HEK293T (cell line): ENCODE results near the gene CANT1.
"Not testable (repeated sequence)": the region's sequence is repeated elsewhere in the genome, so short reads cannot be mapped to it uniquely, and the experiment has no call there.

Source experiments
- CTCF ChIA-PET: fragments of 350-600 bp; formaldehyde crosslinking; extraction: SDS; loops from one replicate; lab custom pipeline; 2021; ENCODE audit warnings: antibody characterized with exemption, inconsistent platforms; lab: Yijun Ruan, JAX
- POLR2A ChIA-PET: fragments of 350-600 bp; formaldehyde crosslinking; extraction: SDS; loops from one replicate; lab custom pipeline; 2020; ENCODE audit warnings: antibody characterized with exemption, inconsistent platforms; lab: Yijun Ruan, JAX
- DNase-seq: peaks from one replicate; pipeline ENCODE4 v3.0.0; 2012; ENCODE audit warnings: mixed read lengths; ENCODE audit errors: extremely low spot score
- ARNT ChIP-seq: fragments of 450-650 bp; IDR thresholded peaks from 2 replicates; pipeline ENCODE4 v1.6.1; 2017; ENCODE audit warnings: mild to moderate bottlenecking
- BHLHE40 ChIP-seq: fragments of 450-650 bp; IDR thresholded peaks from 2 replicates; pipeline ENCODE4 v1.6.1; 2016; ENCODE audit warnings: mild to moderate bottlenecking, moderate library complexity, borderline replicate concordance
- CTBP1 ChIP-seq: fragments of 450-650 bp; IDR thresholded peaks from 2 replicates; pipeline ENCODE4 v1.6.1; 2016; ENCODE audit warnings: borderline replicate concordance
- ELF4 ChIP-seq: fragments of 450-650 bp; IDR thresholded peaks from 2 replicates; pipeline ENCODE4 v1.6.1; 2017; ENCODE audit warnings: antibody characterized with exemption
- FOXA1 ChIP-seq: fragments of 450-650 bp; IDR thresholded peaks from 2 replicates; pipeline ENCODE4 v1.6.1; 2016; ENCODE audit warnings: mild to moderate bottlenecking
- FOXK2 ChIP-seq: fragments of 450-650 bp; IDR thresholded peaks from 2 replicates; pipeline ENCODE4 v1.6.1; 2016; ENCODE audit warnings: mild to moderate bottlenecking
- FOXM1 ChIP-seq: fragments of 450-650 bp; IDR thresholded peaks from 2 replicates; pipeline ENCODE4 v1.6.1; 2017; ENCODE audit warnings: mild to moderate bottlenecking, borderline replicate concordance
- HDGF ChIP-seq: fragments of 450-650 bp; IDR thresholded peaks from 2 replicates; pipeline ENCODE4 v1.6.1; 2017; ENCODE audit warnings: antibody characterized with exemption, borderline replicate concordance
- L3MBTL2 ChIP-seq: fragments of 450-650 bp; conservative IDR thresholded peaks from 2 replicates; pipeline ENCODE4 v1.6.1; 2016; ENCODE audit warnings: mild to moderate bottlenecking
- LEF1 ChIP-seq: fragments of 450-650 bp; IDR thresholded peaks from 2 replicates; pipeline ENCODE4 v1.6.1; 2017; ENCODE audit warnings: mild to moderate bottlenecking, borderline replicate concordance
- NFRKB ChIP-seq: fragments of 450-650 bp; IDR thresholded peaks from 2 replicates; pipeline ENCODE4 v1.6.1; 2016; ENCODE audit warnings: mild to moderate bottlenecking, moderate library complexity
- SP1 ChIP-seq: fragments of 450-650 bp; IDR thresholded peaks from 2 replicates; pipeline ENCODE4 v1.6.1; 2017
- SUZ12 ChIP-seq: fragments of 450-650 bp; IDR thresholded peaks from 2 replicates; pipeline ENCODE4 v1.6.1; 2016; ENCODE audit warnings: mild to moderate bottlenecking
- TARDBP ChIP-seq: fragments of 450-650 bp; IDR thresholded peaks from 2 replicates; pipeline ENCODE4 v1.6.1; 2016
- ZNF384 ChIP-seq: fragments of 450-650 bp; IDR thresholded peaks from 2 replicates; pipeline ENCODE4 v1.6.1; 2016
- TF ChIP-seq, protein P1 (sequence below): fragments of 450-650 bp; IDR thresholded peaks from 2 replicates; pipeline ENCODE4 v1.6.1; 2016

The CANT1 gene

DNA sequence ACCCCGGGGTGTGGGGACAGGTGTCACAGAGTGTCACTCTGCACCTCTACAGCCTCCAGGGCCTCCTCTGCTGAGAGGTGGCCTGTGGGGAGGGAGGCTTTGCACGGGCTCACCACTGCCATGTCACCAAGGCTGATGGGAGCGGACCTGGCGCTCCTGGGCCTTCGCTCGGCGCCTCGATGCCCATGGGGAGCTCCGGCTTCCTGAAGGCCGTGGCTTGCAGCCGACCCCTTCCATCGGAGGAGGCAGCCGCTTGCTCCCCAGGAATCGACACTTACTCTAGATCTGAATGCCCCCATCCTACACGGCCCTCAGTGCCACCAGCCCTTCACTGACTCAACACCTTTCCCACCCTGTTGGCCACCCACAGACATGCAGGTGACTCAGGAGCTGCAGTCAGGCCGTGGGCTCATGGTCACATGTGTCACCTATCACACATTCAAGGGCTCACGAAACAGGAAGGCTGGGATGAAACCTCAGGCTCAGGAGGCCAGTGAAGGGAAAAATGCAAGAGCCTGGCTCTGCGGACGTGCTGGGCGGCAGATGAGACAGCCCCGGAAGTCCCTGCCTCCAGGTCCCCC, 41.7 kb downstream of the CANT1 start:
- ChIA-PET CTCF (no interaction called here), POLR2A (no interaction called here)
- no peak for TF ChIP-seq ELF4
- no peak for TF ChIP-seq L3MBTL2
- TF ChIP-seq, protein P1, sequence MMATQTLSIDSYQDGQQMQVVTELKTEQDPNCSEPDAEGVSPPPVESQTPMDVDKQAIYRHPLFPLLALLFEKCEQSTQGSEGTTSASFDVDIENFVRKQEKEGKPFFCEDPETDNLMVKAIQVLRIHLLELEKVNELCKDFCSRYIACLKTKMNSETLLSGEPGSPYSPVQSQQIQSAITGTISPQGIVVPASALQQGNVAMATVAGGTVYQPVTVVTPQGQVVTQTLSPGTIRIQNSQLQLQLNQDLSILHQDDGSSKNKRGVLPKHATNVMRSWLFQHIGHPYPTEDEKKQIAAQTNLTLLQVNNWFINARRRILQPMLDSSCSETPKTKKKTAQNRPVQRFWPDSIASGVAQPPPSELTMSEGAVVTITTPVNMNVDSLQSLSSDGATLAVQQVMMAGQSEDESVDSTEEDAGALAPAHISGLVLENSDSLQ: no peak
- TF ChIP-seq LEF1: no peak
- TF ChIP-seq ARNT: no peak
- TF ChIP-seq HDGF: no peak
- no peak for TF ChIP-seq TARDBP
- no peak for TF ChIP-seq SUZ12
- no peak for TF ChIP-seq FOXK2
- no peak for TF ChIP-seq ZNF384
- TF ChIP-seq NFRKB: no peak
- TF ChIP-seq BHLHE40: no peak
- no peak for TF ChIP-seq FOXM1
- TF ChIP-seq FOXA1: no peak
- TF ChIP-seq CTBP1: no peak
- no peak for TF ChIP-seq SP1
- no peak for DNase-seq

DNA sequence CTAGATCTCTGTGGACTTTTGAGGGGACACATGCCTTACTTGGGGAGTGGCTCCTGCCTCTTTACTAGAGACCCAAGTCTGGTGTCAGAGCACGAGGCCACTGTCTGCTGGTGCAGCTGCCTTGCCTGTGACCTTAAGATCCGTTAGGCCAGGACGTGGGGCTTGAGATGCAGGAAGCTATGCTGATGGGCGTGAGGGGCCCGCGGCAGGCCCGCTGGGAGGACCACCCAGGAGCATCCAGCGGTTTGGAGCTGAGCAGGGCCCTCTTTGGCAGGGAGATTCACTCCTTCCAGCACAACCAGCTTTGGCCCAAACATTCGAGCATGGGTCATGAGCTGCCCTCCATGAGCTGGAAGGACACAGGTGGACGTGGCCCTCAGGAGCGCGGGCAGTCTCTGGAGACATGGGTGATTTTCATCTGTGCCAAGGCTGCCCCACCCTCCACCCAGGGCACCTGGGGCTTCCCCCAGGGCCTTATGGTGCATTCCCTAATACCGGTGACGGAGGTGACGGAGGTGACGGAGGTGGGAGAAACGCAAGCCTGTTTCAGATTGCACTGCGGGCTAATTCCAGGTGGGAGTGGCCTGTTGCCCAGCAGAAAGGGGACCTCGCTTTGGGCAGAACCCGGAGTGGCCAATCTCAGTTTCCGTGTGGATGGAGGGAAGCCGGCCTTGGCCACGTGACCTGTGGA, 42.5 kb downstream of the CANT1 start:
- CTCF ChIA-PET: interaction anchor here (1.9 kb wide), 1 partner anchor 114 kb away, joined by 7 read pairs; no protein-coding TSS in a partner anchor
- TF ChIP-seq SP1 (no peak), CTBP1 (no peak), FOXK2 (no peak), SUZ12 (no peak), FOXA1 (no peak)
- POLR2A ChIA-PET: no interaction called here
- no peak for DNase-seq

DNA sequence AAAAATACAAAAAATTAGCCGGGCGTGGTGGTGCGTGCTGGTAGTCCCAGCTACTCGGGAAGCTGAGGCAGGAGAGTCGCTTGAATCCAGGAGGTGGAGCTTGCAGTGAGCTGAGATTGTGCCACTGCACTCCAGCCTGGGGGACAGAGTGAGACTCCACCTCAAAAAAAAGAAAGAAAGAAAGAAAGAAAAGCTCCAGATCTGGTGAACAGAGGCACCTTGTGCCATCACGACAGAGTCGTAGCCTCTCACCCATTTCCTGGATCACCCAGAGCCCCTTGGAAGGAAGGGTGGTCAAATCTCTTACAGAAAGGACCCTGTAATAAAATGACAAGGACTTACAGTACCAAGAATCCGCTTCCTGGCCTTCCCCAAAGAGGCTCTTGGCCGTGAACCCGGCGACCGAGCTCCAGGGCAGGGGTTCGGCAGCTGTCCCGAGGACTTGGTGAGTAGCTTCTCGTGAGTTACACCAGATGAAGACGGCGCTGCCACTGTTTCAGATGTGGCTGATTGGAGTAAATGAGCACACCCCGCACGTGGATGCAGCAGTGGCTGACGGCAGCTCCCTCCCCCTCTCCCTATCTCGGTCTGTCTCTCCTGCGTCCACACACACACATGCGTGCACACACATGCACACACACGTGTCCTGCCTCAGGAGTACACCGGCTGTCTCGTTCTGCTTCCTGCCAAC, 43.3 kb downstream of the CANT1 start:
- CTCF ChIA-PET: interaction anchor here (1.2 to 1.9 kb wide), 2 partner anchors 23 to 113 kb away, joined by 4 to 7 read pairs; no protein-coding TSS in a partner anchor
- TF ChIP-seq BHLHE40 (no peak), ZNF384 (no peak)
- POLR2A ChIA-PET: interaction anchor here (0.7 to 1.7 kb wide), 4 partner anchors 9 to 126 kb away, joined by 3 to 4 read pairs (median 4); partner anchors contain the start of gene USP36
- DNase-seq: no peak

DNA sequence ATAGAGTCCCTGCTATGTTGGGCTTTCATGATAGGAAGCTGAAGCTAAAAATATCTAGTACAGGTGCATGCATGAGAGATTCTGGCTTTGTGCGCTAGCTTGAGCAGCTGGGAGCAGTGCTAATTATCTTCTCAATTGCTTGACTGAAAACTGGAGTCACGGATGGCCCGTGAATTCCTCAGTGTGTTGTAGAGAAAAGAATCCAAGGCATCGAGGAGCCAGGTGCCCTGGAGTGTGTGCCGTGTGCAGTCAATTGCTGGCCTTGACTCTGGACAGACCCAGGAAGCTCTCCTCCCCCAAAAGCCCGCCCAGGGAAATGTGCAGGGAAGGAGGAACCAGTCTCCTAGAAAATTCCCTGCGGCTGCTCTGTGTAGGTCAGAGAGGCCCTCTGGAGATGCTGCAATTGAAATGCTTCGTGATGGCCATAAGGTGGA, 44.1 kb downstream of the CANT1 start:
- CTCF ChIA-PET: interaction anchor here (1.2 to 1.9 kb wide), 3 partner anchors 22 to 113 kb away, joined by 4 to 7 read pairs (median 6); no protein-coding TSS in a partner anchor
- POLR2A ChIA-PET: interaction anchor here (0.9 to 1.7 kb wide), 3 partner anchors 10 to 125 kb away, joined by 3 to 4 read pairs (median 4); partner anchors contain the start of gene USP36

DNA sequence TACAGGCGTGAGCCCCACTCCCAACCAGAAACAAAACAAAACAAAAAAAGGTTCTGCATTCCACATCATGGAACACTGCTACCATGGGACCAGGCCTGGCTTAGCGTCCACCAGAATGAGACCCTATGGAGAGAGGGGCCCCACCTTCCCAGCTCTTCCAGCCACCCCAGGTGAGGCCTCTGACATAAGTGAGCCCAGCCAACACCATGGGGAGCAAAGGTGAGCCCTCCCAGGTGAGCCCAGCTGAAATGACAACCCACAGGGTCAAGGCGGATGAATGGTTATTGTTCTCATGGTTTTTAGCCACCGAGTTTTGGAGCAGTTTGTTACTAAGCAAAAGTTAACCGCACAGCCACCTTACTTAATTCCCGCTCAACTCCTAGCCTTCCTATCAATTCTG, 46.2 kb downstream of the CANT1 start:
- CTCF ChIA-PET: no interaction called here
- no peak for DNase-seq
- POLR2A ChIA-PET: no interaction called here
- TF ChIP-seq ELF4: no peak
- TF ChIP-seq LEF1: no peak
- TF ChIP-seq SP1: no peak
- no peak for TF ChIP-seq FOXA1
- TF ChIP-seq HDGF: no peak

More for the DNA sequence above, 44.1 kb downstream of the CANT1 start:
- no peak for DNase-seq
- TF ChIP-seq NFRKB: no peak
- TF ChIP-seq ELF4: no peak
- no peak for TF ChIP-seq HDGF
- TF ChIP-seq L3MBTL2: no peak

DNA sequence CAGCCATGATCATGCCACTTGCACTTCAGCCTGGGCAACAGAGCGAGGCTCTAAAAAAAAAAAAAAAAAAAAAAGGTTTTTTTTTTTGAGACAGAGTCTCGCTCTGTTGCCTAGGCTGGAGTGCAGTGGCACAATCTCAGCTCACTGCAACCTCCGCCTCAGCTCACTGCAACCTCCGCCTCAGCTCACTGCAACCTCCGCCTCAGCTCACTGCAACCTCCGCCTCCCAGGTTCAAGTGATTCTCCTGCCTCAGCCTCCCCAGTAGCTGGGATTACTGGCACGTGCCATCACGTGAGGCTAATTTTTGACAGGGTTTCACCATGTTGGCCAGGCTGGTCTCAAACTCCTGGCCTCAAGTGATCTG, 46.6 kb downstream of the CANT1 start:
- DNase-seq: not testable (repeated sequence)
- ChIA-PET CTCF (interaction anchor here (1.1 kb wide), 1 partner anchor 9 kb away, joined by 8 read pairs; no protein-coding TSS in a partner anchor), POLR2A (interaction anchor here (0.9 kb wide), 1 partner anchor 122 kb away, joined by 3 read pairs; the partner anchor contains the start of gene USP36)

DNA sequence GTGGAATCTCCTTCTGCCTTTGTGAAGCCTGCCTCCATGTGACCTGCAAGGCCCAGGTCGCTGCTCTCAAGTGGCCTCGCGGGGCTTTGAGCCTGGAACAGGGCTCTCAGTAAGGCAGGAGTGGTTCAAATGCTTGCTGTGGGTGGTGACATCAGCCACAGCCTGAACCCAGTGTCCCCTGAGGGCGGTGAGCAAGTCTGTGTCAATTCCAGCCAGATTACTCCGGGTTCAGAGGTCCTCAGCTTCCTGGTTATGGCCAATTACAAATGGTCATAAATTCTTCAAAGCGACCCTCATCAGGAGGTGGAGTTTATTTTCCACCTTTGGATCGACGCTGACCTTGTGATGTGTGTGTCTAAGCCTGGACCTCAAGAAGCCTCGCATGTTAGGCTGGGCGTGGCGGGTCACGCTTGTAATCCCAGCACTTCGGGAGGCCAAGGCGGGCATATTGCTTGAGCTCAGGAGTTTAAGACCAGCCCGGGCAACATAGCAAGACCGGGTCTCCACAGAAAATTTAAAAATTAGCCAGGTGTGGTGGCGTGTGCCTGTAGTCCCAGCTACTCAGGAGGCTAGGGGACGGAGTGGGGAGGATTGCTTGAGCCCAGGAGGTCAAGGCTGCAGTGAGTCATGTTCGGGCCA, 47.1 kb downstream of the CANT1 start:
- no peak for DNase-seq
- POLR2A ChIA-PET: interaction anchor here (0.7 to 0.9 kb wide), 2 partner anchors 13 to 121 kb away, joined by 3 to 4 read pairs; partner anchors contain the start of gene USP36
- CTCF ChIA-PET: interaction anchor here (0.6 to 1.1 kb wide), 2 partner anchors 9 to 1724 kb away, joined by 3 to 8 read pairs; no protein-coding TSS in a partner anchor
- no peak for TF ChIP-seq LEF1
- no peak for TF ChIP-seq FOXK2
- TF ChIP-seq TARDBP: no peak
- TF ChIP-seq CTBP1: no peak
- TF ChIP-seq ARNT: no peak
- no peak for TF ChIP-seq FOXA1
- no peak for TF ChIP-seq L3MBTL2
- TF ChIP-seq SP1: no peak
- no peak for TF ChIP-seq HDGF
- TF ChIP-seq, protein P1: no peak
- no peak for TF ChIP-seq ZNF384
- no peak for TF ChIP-seq BHLHE40
- TF ChIP-seq ELF4: no peak
- no peak for TF ChIP-seq NFRKB
- no peak for TF ChIP-seq FOXM1
- TF ChIP-seq SUZ12: no peak
